OCI-LY1 (cell line): ENCODE measurements around the gene GRB14.
"Not testable (repeated sequence)": the region's sequence is repeated elsewhere in the genome, so short reads cannot be mapped to it uniquely, and the experiment has no call there.

ENCODE experiments used
- EZH2 ChIP-seq: fragments of 200-600 bp; sonication (generic), shearing (Covaris generic); IDR thresholded peaks from 2 replicates; pipeline ENCODE4 v1.8.0; 2017; ENCODE audit warnings: borderline replicate concordance, mixed run types, mild to moderate bottlenecking, antibody characterized with exemption, low read length, moderate library complexity, mixed read lengths
- TF ChIP-seq, protein P1 (sequence below): fragments of 200-600 bp; sonication (generic), shearing (Covaris generic); IDR thresholded peaks from 2 replicates; pipeline ENCODE4 v1.5.1; 2017; ENCODE audit warnings: mild to moderate bottlenecking, antibody characterized with exemption, low read length, moderate library complexity, mixed read lengths

DNA sequence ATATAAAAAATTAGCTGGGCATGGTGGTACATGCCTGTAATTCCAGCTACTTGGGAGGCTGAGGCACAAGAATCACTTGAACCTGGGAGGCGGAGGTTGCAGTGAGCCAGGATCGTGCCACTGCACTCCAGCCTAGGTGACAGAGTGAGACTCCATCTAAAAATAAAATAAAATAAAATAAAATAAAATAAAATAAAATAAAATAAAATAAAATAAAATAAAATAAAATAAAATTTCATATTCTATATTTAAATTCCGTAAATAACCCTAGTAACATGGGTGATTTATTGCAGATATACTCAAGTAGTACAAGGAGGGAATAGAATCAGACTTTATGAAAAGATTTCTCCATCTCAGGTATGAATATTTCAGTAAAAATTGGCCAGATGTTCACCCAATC, 71.6 kb downstream of the GRB14 start:
- TF ChIP-seq, protein P1, sequence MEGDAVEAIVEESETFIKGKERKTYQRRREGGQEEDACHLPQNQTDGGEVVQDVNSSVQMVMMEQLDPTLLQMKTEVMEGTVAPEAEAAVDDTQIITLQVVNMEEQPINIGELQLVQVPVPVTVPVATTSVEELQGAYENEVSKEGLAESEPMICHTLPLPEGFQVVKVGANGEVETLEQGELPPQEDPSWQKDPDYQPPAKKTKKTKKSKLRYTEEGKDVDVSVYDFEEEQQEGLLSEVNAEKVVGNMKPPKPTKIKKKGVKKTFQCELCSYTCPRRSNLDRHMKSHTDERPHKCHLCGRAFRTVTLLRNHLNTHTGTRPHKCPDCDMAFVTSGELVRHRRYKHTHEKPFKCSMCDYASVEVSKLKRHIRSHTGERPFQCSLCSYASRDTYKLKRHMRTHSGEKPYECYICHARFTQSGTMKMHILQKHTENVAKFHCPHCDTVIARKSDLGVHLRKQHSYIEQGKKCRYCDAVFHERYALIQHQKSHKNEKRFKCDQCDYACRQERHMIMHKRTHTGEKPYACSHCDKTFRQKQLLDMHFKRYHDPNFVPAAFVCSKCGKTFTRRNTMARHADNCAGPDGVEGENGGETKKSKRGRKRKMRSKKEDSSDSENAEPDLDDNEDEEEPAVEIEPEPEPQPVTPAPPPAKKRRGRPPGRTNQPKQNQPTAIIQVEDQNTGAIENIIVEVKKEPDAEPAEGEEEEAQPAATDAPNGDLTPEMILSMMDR, result not testable (repeated sequence)
- not testable (repeated sequence) for TF ChIP-seq EZH2
